ENCODE results near the gene STXBP1.

DNA sequence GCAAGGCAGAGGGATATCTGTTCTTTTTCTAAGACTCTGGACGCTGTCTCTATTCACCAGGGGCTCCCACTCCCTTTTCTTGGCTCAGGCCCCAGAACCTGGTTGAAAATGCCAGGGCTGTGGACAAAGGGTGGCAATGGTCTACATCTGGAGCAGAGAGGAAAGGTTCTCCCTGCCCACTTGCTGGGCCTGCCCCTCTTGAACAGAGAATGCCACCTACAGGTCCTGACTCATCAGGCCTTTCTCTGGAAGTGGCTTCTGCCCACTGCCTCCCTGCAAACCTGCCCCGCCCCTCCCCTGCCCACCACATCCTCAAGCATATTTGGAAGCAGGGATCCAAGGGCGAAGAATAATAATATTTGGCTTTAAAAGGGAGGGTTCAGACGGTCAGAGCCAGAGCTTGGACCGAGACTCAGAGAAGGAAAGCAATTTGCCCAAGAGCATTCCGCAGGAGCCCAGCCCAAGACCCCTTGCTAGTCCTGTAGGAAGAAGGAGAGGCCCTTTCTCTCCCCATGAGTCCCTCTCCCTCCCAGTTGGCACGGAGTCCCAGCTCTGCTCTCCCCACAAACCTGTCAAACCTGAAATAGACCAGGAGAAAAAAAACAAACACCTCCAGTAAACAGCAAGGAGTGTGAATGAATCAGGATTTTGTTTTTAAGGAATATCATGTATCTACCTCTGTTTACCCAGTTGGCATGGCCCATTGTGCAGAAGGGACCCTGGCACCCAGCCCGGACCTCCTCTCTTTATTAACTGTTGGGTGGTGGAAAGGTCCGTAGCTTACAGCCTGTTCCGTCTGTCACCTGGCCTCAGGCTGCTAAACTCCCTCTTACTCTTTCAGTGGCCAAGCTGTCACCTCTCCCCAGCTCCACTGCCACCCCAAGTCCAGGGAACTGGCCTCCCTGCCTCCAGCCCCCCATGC is 37.7 kb upstream of the STXBP1 start:
- TF ChIP-seq CTCF (IDR thresholded peaks at IDR 0.05) (no peak), POLR2A (IDR thresholded peaks at IDR 0.05) (no peak), EP300 (IDR thresholded peaks at IDR 0.05) (no peak)

All from tibial nerve (tissue), 4 donors.